OCI-LY7 (cell line): Measurements from ENCODE around the gene APLP2. TPM values are rescaled to one million over a fixed set of nuclear protein-coding genes. Genes with fewer than 3 reads are reported as not detected.
"Not testable (repeated sequence)": the region's sequence is repeated elsewhere in the genome, so short reads cannot be mapped to it uniquely, and the experiment has no call there.

Experiments used
- BruUV-seq: library from RNA; stranded (reverse); fragments of 400-500 nt; replicated peaks from 2 replicates; lab custom pipeline; 2021; lab: Mats Ljungman, UMichigan
- CTCF ChIA-PET: fragments of 300-600 bp; sonication (Branson Sonifier 250); formaldehyde crosslinking; loops from one replicate; lab custom pipeline; 2022; ENCODE audit warnings: antibody characterized with exemption; ENCODE audit not compliant: unreplicated experiment; lab: Charles Lee
- POLR2A ChIA-PET: fragments of 300-600 bp; sonication (Branson Sonifier 250); formaldehyde crosslinking; loops from one replicate; lab custom pipeline; 2022; ENCODE audit warnings: antibody characterized with exemption; lab: Charles Lee
- DNase-seq: peaks from one replicate; pipeline ENCODE4 v3.0.0-alpha.2; 2015; ENCODE audit warnings: low spot score
- H2AFZ ChIP-seq: fragments of 200-600 bp; sonication (generic), shearing (Covaris generic); 2 replicates; pipeline ENCODE4 v1.6.1; 2014; ENCODE audit warnings: mild to moderate bottlenecking, antibody characterized with exemption, low read length, moderate library complexity
- H3K27ac ChIP-seq: fragments of 200-600 bp; sonication (generic); 2 replicates; pipeline ENCODE4 v1.5.1; 2014; ENCODE audit warnings: mixed run types, low read depth, mild to moderate bottlenecking, moderate library complexity, low read length, inconsistent platforms; ENCODE audit not compliant: poor library complexity, severe bottlenecking
- H3K36me3 ChIP-seq: fragments of 200-600 bp; sonication (generic); 2 replicates; pipeline ENCODE4 v1.6.1; 2014; ENCODE audit warnings: mild to moderate bottlenecking, antibody characterized with exemption, low read length, moderate library complexity, mixed read lengths; ENCODE audit not compliant: insufficient read depth
- H3K4me1 ChIP-seq: fragments of 200-600 bp; sonication (generic); 2 replicates; pipeline ENCODE4 v1.5.1; 2014; ENCODE audit warnings: mild to moderate bottlenecking, low read length; ENCODE audit not compliant: insufficient read depth, poor library complexity, severe bottlenecking
- H3K4me2 ChIP-seq: fragments of 200-600 bp; sonication (generic); 2 replicates; pipeline ENCODE4 v1.6.1; 2014; ENCODE audit warnings: mild to moderate bottlenecking, low read length
- H3K4me3 ChIP-seq: fragments of 200-600 bp; sonication (generic); 2 replicates; pipeline ENCODE4 v1.5.1; 2014; ENCODE audit warnings: mild to moderate bottlenecking, low read depth, low read length; ENCODE audit not compliant: poor library complexity, severe bottlenecking
- H3K79me2 ChIP-seq: fragments of 200-600 bp; sonication (generic); 2 replicates; pipeline ENCODE4 v1.6.1; 2016; ENCODE audit warnings: low read depth, mild to moderate bottlenecking, low read length, moderate library complexity, mixed read lengths; ENCODE audit not compliant: insufficient read depth
- H3K9me2 ChIP-seq: fragments of 200-600 bp; sonication (generic); 2 replicates; pipeline ENCODE4 v1.6.1; 2016; ENCODE audit warnings: mild to moderate bottlenecking, low read length, mixed read lengths; ENCODE audit not compliant: insufficient read depth
- H3K9me3 ChIP-seq: fragments of 200-600 bp; sonication (generic); 2 replicates; pipeline ENCODE4 v1.6.1; 2014; ENCODE audit warnings: mild to moderate bottlenecking, mixed run types, low read length, mixed read lengths
- H4K20me1 ChIP-seq: fragments of 200-600 bp; sonication (generic); 2 replicates; pipeline ENCODE4 v1.6.1; 2014; ENCODE audit warnings: mild to moderate bottlenecking, antibody characterized with exemption, low read length, moderate library complexity, mixed read lengths; ENCODE audit not compliant: insufficient read depth
- EZH2phosphoT487 ChIP-seq: fragments of 200-600 bp; sonication (generic); IDR thresholded peaks from 2 replicates; pipeline ENCODE4 v1.6.1; 2018; ENCODE audit warnings: low read depth, borderline replicate concordance, mild to moderate bottlenecking, mixed run types, antibody characterized with exemption, low read length, moderate library complexity, mixed read lengths
- intact Hi-C: fragments of 100-400 bp; cut with micrococcal nuclease; formaldehyde crosslinking; loops from one replicate; pipeline ENCODE4 v1.10.0; 2022; ENCODE audit not compliant: unreplicated experiment
- small RNA-seq: library from RNA; depleted of rRNA; stranded (forward); fragments of <200 nt; gene quantifications from one replicate; pipeline ENCODE3, GENCODE V24; 2014
- total RNA-seq, 2 experiments: library from RNA; depleted of rRNA in 1 of 2; stranded (reverse); fragments of >200 nt in 1 of 2; shearing (Covaris generic) in 1 of 2; gene quantifications; 2 replicates each; pipeline ENCODE4 v1.2.3, GENCODE V29; 2014 to 2022
- TF ChIP-seq, protein P1 (sequence below): fragments of 200-600 bp; sonication (generic); conservative IDR thresholded peaks from 2 replicates; pipeline ENCODE4 v1.5.1; 2014; ENCODE audit warnings: mild to moderate bottlenecking, antibody characterized with exemption, low read length, moderate library complexity, mixed read lengths

The APLP2 gene
- total RNA-seq, 2 experiments from 2014 or later, result 147 to 284 TPM

DNA sequence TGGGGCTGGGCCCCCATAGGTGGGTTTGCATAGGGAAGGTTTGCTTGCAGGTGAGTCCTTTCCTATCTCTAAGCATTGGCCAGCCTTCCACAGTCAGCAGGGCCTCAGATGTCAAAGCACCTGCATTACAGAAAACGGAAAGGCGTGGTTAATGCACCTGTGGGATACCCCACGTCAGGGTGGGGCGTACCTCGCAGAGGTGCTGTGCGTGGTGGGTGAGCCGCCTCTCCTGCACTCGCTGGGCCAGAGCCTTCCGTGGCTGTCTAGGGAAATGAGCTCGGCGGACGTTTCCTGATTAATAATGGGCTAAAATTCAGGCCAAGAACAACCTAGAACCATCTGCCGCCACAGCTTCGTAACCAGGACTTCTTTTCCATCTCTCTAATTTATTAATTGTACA, 122.2 kb downstream of the APLP2 start:
- Histone ChIP-seq H3K36me3 (peaks cover 93% of the 10 kb centered on the region), H3K27ac (no peak overlapping the region), H3K9me3 (no peaks in the 10 kb centered on the region), H4K20me1 (no peaks in the 10 kb centered on the region), H2AFZ (no peak overlapping the region), H3K4me1 (peaks cover 30% of the 10 kb centered on the region), H3K79me2 (peaks cover 25% of the 10 kb centered on the region), H3K4me3 (no peak overlapping the region), H3K9me2 (no peaks in the 10 kb centered on the region), H3K4me2 (no peak overlapping the region)
- TF ChIP-seq, protein P1, sequence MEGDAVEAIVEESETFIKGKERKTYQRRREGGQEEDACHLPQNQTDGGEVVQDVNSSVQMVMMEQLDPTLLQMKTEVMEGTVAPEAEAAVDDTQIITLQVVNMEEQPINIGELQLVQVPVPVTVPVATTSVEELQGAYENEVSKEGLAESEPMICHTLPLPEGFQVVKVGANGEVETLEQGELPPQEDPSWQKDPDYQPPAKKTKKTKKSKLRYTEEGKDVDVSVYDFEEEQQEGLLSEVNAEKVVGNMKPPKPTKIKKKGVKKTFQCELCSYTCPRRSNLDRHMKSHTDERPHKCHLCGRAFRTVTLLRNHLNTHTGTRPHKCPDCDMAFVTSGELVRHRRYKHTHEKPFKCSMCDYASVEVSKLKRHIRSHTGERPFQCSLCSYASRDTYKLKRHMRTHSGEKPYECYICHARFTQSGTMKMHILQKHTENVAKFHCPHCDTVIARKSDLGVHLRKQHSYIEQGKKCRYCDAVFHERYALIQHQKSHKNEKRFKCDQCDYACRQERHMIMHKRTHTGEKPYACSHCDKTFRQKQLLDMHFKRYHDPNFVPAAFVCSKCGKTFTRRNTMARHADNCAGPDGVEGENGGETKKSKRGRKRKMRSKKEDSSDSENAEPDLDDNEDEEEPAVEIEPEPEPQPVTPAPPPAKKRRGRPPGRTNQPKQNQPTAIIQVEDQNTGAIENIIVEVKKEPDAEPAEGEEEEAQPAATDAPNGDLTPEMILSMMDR, result no peak
- no peak for TF ChIP-seq EZH2phosphoT487
- BruUV-seq, result no TSS peak
- intact Hi-C loops, result no loop called here
- DNase-seq, result no peak
- ChIA-PET POLR2A (interaction anchor here (0.7 kb wide), 1 partner anchor 271 kb away, joined by 3 read pairs; no protein-coding TSS in a partner anchor), CTCF (interaction anchor here (0.6 kb wide), 1 partner anchor 313 kb away, joined by 3 read pairs; no protein-coding TSS in a partner anchor)

DNA sequence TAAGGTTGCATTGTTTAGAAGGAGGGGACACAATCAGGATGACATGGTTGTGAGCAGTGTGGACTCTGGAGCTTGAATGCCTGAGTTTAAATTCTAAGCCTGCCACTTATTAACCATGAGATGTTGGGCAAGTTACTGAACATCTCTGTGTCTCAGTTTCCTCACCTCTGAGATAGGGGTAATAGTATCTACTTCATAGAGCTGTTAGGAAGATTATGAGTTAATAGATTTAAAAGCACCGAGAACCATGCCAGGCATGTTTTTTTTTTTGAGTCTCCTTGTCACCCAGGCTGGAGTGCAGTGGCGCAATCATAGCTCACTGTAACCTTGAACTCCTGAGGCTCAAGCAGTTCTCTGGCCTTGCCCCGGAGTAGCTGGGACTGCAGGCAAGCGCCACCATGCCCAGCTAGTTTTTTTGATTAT, 123.2 kb downstream of the APLP2 start:
- H3K79me2 ChIP-seq, result peaks cover 16% of the 10 kb centered on the region
- TF ChIP-seq, protein P1, result no peak
- no TSS peak for BruUV-seq
- intact Hi-C loops, result no loop called here
- no peaks in the 10 kb centered on the region for H4K20me1 ChIP-seq
- no peaks in the 10 kb centered on the region for H3K9me2 ChIP-seq
- ChIA-PET CTCF (no interaction called here), POLR2A (no interaction called here)
- peaks cover 94% of the 10 kb centered on the region for H3K36me3 ChIP-seq
- no peak overlapping the region for H3K27ac ChIP-seq
- no peak for DNase-seq
- H3K9me3 ChIP-seq, result no peaks in the 10 kb centered on the region
- no peak overlapping the region for H2AFZ ChIP-seq
- H3K4me2 ChIP-seq, result no peak overlapping the region
- no peak overlapping the region for H3K4me3 ChIP-seq
- peaks cover 21% of the 10 kb centered on the region for H3K4me1 ChIP-seq

DNA sequence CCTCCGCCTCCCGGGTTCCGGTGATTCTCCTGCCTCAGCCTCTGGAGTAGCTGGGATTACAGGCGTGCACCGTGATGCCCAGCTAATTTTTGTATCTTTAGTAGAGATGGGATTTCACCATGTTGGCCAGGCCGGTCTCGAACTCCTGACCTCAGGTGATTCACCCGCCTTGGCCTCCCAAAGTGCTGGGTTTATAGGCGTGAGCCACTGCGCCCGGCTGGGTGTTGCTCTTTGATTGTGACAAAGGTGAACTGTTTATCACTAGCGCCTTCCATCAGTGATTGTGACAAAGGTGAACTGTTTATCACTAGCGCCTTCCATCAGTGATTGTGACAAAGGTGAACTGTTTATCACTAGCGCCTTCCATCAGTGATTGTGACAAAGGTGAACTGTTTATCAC, 123.9 kb downstream of the APLP2 start:
- POLR2A ChIA-PET, H3K9me3 ChIP-seq, BruUV-seq: not testable (repeated sequence)

More for the DNA sequence above, 123.9 kb downstream of the APLP2 start:
- H2AFZ ChIP-seq, CTCF ChIA-PET, H3K79me2 ChIP-seq, H3K4me2 ChIP-seq, H3K9me2 ChIP-seq, H4K20me1 ChIP-seq, H3K27ac ChIP-seq, H3K4me3 ChIP-seq, DNase-seq, intact Hi-C loops: not testable (repeated sequence)
- peaks cover 14% of the 10 kb centered on the region for H3K4me1 ChIP-seq
- H3K36me3 ChIP-seq, result peaks cover 94% of the 10 kb centered on the region

Small RNA genes within 50 kb of the gene (small RNA-seq; reads per million reads assigned to genes)
- gene RF00015 (not detected), gene RPL34P21 (not detected)

Other genes with a start within 250 kb of the APLP2 start
- gene NFRKB, start 174.3 kb upstream of the APLP2 start, total RNA-seq (2014; rRNA removed; shearing (Covaris generic)), result 22.2 and 31.2 TPM in 2 replicates
- gene NFRKB, start 174.3 kb upstream of the APLP2 start, total RNA-seq (2022), result 35.5 and 36.3 TPM in 2 replicates
- 28.7 and 29.8 TPM in 2 replicates for gene PRDM10, start 67.1 kb upstream of the APLP2 start, total RNA-seq (2014; rRNA removed; shearing (Covaris generic))
- 59.2 and 60.6 TPM in 2 replicates for gene PRDM10, start 67.1 kb upstream of the APLP2 start, total RNA-seq (2022)
- gene ST14, start 89.9 kb downstream of the APLP2 start, total RNA-seq (2014; rRNA removed; shearing (Covaris generic)), result 110 and 135 TPM in 2 replicates
- gene ST14, start 89.9 kb downstream of the APLP2 start, total RNA-seq (2022), result 98.0 and 109 TPM in 2 replicates
- gene ZBTB44, start 245.0 kb downstream of the APLP2 start, total RNA-seq (2014; rRNA removed; shearing (Covaris generic)), result 43.3 and 60.2 TPM in 2 replicates
- 57.4 and 73.9 TPM in 2 replicates for gene ZBTB44, start 245.0 kb downstream of the APLP2 start, total RNA-seq (2022)